ENCODE results near the gene GFOD1.
A peak's percentile ranks its signal among the peaks of the same experiment; 100 is the strongest.
"Not testable (repeated sequence)": the region's sequence is repeated elsewhere in the genome, so short reads cannot be mapped to it uniquely, and the experiment has no call there.

Gene GFOD1

DNA sequence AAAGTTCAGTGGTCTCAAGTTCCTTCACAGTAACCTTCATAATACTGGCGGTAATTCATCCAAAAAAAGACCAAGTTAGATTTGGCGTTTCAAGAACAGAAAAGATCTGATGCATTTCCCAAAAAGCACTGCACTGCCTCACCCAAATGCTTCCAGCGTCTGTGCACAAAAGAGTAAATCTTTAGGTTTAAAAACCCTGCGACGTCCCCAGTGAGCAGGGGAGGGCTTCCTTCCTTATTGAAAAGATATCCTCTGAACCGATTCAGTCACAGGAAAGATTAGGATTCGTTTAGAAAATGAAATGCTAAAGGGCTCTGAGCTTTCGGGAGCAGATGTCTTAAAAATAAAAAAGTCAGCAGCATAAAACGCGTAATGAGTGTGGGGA is 159.7 kb downstream of the GFOD1 start:
- Histone ChIP-seq H3K36me3 (ENCODE audit: control insufficient read depth, insufficient read depth, low read length) (peaks cover 26% of the 10 kb centered on the region), H3K27me3 (ENCODE audit: control insufficient read depth, insufficient read depth, low read length, poor library complexity, severe bottlenecking) (no peaks in the 10 kb centered on the region), H3K9me3 (ENCODE audit: control insufficient read depth, low read length) (no peaks in the 10 kb centered on the region), H3K27ac (ENCODE audit: insufficient read depth, low read depth, low read length, poor library complexity, severe bottlenecking) (peak overlapping the region; percentile 94), H3K4me1 (ENCODE audit: control insufficient read depth, insufficient read depth, low read length) (peaks cover 5% of the 10 kb centered on the region), H3K4me3 (ENCODE audit: insufficient read depth, low read depth, low read length) (peak overlapping the region; percentile 86)
- 5% methylated on average over 10 of the region's 10 CpGs for WGBS, 2 experiments

DNA sequence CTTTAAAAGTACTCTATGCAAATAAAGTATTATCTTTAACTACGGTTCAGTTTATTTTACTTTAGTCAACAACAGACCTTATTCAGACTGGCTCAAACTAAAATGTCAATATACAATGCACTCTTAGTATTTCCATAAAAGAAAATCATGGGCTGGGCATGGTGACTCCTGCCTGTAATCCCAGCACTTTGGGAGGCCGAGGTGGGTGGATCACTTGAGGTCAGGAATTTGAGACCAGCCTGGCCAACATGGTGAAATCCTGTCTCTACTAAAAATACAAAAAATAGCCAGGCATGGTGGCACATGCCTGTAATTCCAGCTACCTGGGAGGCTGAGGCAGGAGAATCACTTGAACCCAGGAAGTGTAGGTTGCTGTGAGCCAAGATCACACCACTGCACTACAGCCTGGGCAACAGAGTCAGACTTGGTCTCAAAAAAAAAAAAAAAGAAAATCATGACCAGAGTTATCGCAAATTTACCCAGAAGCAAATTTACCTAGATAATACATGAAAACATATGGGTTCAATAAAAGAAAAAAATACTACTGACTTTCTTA is 161.3 kb downstream of the GFOD1 start:
- WGBS, 2 experiments: 86 to 95% methylated on average over 2 to 3 of the region's 3 CpGs
- H3K36me3 ChIP-seq (ENCODE audit: control insufficient read depth, insufficient read depth, low read length): peaks cover 40% of the 10 kb centered on the region

DNA sequence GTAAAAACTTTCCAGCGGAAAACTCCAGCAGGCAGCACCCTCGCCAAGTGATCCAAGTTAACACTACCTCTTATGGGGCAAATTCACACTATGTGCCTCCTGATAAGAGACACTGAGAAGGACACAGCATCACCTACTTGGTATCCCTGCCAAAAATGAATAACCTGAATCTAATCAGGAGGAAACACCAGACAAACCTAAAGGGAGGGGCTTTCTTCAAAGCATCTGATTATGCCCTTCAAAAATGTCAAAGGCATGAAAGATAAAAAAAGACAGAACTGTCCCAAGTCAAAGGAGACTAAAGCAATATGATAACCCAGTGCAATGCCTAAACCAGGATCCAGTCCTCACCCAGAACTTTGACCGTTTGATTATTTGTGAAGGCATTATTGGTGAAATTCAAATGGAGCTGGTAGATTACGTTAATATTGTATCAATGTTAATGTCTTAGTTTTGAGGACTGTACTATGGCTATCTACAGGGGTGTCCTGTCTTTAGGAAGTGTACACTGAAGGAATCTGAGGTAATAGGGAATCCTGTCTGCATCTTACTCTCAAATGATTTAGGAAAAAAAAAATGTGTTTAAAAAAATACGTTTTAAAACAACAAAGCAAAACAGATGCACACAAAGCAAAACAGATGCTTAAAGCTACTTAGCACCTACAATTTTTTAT is 167.4 kb downstream of the GFOD1 start:
- Histone ChIP-seq H3K36me3 (ENCODE audit: control insufficient read depth, insufficient read depth, low read length) (peaks cover 69% of the 10 kb centered on the region), H3K4me1 (ENCODE audit: control insufficient read depth, insufficient read depth, low read length) (no peaks in the 10 kb centered on the region), H3K9me3 (ENCODE audit: control insufficient read depth, low read length) (no peaks in the 10 kb centered on the region), H3K27me3 (ENCODE audit: control insufficient read depth, insufficient read depth, low read length, poor library complexity, severe bottlenecking) (no peaks in the 10 kb centered on the region), H3K4me3 (ENCODE audit: insufficient read depth, low read depth, low read length) (no peak overlapping the region), H3K27ac (ENCODE audit: insufficient read depth, low read depth, low read length, poor library complexity, severe bottlenecking) (no peak overlapping the region)
- WGBS, 2 experiments: 91% methylated on average over 4 of the region's 5 CpGs

More for the DNA sequence above, 161.3 kb downstream of the GFOD1 start:
- H3K4me3 ChIP-seq (ENCODE audit: insufficient read depth, low read depth, low read length); H3K27ac ChIP-seq (ENCODE audit: insufficient read depth, low read depth, low read length, poor library complexity, severe bottlenecking); H3K27me3 ChIP-seq (ENCODE audit: control insufficient read depth, insufficient read depth, low read length, poor library complexity, severe bottlenecking); H3K4me1 ChIP-seq (ENCODE audit: control insufficient read depth, insufficient read depth, low read length); H3K9me3 ChIP-seq (ENCODE audit: control insufficient read depth, low read length): not testable (repeated sequence)

DNA sequence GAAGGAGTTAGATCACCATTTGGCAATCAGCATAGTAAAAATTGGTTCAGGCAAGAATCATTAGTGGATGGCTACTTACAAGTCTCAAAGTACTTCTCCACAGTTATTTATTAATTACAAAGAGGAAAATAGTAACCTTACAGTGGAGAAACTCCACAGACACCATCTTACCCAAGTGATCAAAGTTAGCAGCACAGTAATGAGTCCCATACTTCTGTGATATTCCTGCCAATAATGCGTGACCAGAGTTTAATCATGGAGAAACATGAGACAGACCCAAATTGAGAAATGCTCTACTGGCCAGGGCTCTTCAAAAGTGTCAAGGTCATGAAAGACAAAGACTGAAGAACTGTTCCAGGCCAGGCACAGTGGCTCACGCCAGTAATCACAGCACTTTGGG is 168.6 kb downstream of the GFOD1 start:
- Histone ChIP-seq H3K4me1 (ENCODE audit: control insufficient read depth, insufficient read depth, low read length) (no peaks in the 10 kb centered on the region), H3K27me3 (ENCODE audit: control insufficient read depth, insufficient read depth, low read length, poor library complexity, severe bottlenecking) (no peaks in the 10 kb centered on the region), H3K36me3 (ENCODE audit: control insufficient read depth, insufficient read depth, low read length) (peaks cover 63% of the 10 kb centered on the region), H3K4me3 (ENCODE audit: insufficient read depth, low read depth, low read length) (no peak overlapping the region), H3K9me3 (ENCODE audit: control insufficient read depth, low read length) (no peaks in the 10 kb centered on the region), H3K27ac (ENCODE audit: insufficient read depth, low read depth, low read length, poor library complexity, severe bottlenecking) (no peak overlapping the region)
- 94 to 97% methylated on average over 2 of the region's 2 CpGs for whole genome bisulfite sequencing, 2 experiments

DNA sequence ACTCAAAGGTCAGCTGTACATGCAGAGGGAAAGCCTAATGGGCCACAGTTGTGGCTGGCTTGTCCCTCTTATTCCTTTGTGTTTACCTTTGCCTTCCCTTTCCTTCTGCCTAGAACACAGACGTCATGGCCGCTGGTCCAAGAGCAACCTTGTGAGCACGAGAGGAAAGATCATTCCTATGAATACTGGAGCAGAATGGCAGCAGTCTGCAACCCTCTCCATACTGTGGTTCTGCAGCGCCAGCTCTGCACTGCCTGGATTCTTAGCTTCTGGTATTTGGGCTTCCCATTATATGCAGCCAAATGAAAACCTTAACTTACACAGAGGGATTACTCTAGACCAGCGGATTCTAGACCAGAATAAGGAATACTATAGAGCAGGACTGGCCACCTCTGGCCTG is 171.5 kb downstream of the GFOD1 start:
- Histone ChIP-seq H3K4me1 (ENCODE audit: control insufficient read depth, insufficient read depth, low read length) (no peaks in the 10 kb centered on the region), H3K27me3 (ENCODE audit: control insufficient read depth, insufficient read depth, low read length, poor library complexity, severe bottlenecking) (no peaks in the 10 kb centered on the region), H3K9me3 (ENCODE audit: control insufficient read depth, low read length) (no peaks in the 10 kb centered on the region), H3K27ac (ENCODE audit: insufficient read depth, low read depth, low read length, poor library complexity, severe bottlenecking) (no peak overlapping the region), H3K4me3 (ENCODE audit: insufficient read depth, low read depth, low read length) (no peak overlapping the region), H3K36me3 (ENCODE audit: control insufficient read depth, insufficient read depth, low read length) (peaks cover 52% of the 10 kb centered on the region)
- WGBS, 2 experiments: 95% methylated on average over 5 of the region's 5 CpGs

DNA sequence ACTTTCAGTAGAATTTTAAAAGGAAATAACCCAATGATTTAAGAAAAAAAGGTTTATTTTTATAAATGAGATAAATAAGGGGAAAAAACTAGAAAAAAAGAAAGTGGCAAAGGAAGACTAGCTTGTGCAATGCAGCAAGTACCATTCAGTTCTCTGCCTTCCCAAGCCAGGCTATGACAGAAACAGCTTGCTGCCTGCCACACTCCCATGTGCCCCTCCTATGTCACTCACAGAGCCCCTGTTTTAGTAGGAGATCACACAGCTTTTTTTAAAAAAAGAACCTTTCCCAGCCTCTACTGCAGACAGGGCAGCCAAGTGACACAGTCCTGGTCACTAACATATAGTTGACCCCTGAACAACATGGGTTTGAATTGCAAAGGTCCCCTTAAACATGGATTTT is 172.6 kb downstream of the GFOD1 start:
- H3K27ac ChIP-seq (ENCODE audit: insufficient read depth, low read depth, low read length, poor library complexity, severe bottlenecking): no peak overlapping the region
- H3K36me3 ChIP-seq (ENCODE audit: control insufficient read depth, insufficient read depth, low read length): peaks cover 46% of the 10 kb centered on the region
- no peaks in the 10 kb centered on the region for H3K27me3 ChIP-seq (ENCODE audit: control insufficient read depth, insufficient read depth, low read length, poor library complexity, severe bottlenecking)
- no peak overlapping the region for H3K4me3 ChIP-seq (ENCODE audit: insufficient read depth, low read depth, low read length)
- H3K9me3 ChIP-seq (ENCODE audit: control insufficient read depth, low read length): no peaks in the 10 kb centered on the region
- no peaks in the 10 kb centered on the region for H3K4me1 ChIP-seq (ENCODE audit: control insufficient read depth, insufficient read depth, low read length)

DNA sequence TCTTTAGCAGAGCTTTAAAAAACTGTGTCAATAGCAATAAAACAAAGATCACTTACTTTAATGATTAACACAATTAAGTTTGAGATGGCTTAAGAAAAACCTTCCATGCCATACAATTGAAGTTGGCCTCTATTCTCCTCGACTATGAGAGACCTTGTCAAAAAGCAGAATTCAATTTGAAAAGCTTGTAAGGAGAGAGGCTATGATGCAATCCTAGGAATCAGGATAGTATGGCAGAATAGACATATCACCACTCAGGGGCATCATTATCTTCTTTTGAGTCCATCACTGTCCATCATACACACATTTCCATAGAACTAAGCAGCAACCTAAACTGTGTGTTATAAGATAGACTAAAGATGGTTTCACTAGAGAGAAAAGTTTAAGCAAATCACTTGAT is 176.2 kb downstream of the GFOD1 start:
- H3K9me3 ChIP-seq (ENCODE audit: control insufficient read depth, low read length): no peaks in the 10 kb centered on the region
- H3K27me3 ChIP-seq (ENCODE audit: control insufficient read depth, insufficient read depth, low read length, poor library complexity, severe bottlenecking): no peaks in the 10 kb centered on the region
- 43 to 52% methylated on average over 1 of the region's 1 CpG for WGBS, 2 experiments
- H3K27ac ChIP-seq (ENCODE audit: insufficient read depth, low read depth, low read length, poor library complexity, severe bottlenecking): no peak overlapping the region
- H3K4me1 ChIP-seq (ENCODE audit: control insufficient read depth, insufficient read depth, low read length): no peaks in the 10 kb centered on the region
- H3K4me3 ChIP-seq (ENCODE audit: insufficient read depth, low read depth, low read length): no peak overlapping the region
- H3K36me3 ChIP-seq (ENCODE audit: control insufficient read depth, insufficient read depth, low read length): peaks cover 43% of the 10 kb centered on the region

DNA sequence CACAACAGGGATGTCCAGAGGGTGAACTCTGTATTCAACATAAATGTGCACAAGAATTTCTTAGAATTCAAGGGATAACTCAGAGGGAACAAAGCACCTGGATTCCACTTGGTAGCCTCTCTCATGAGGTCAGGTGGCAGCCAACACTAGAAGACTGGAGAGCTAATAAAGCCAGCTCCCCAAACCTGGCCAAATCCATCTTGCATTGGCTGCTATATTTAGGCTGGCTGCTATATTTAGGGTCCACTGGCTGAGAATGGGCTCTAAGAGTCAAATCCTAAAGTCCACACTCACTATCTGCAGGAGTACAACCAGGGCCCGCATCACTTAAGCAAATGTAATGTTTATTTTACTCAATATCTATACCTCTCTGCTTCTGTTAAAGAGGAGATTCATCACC is 179.1 kb downstream of the GFOD1 start:
- Histone ChIP-seq H3K4me1 (ENCODE audit: control insufficient read depth, insufficient read depth, low read length) (no peaks in the 10 kb centered on the region), H3K4me3 (ENCODE audit: insufficient read depth, low read depth, low read length) (no peak overlapping the region), H3K36me3 (ENCODE audit: control insufficient read depth, insufficient read depth, low read length) (peaks cover 38% of the 10 kb centered on the region), H3K27me3 (ENCODE audit: control insufficient read depth, insufficient read depth, low read length, poor library complexity, severe bottlenecking) (no peaks in the 10 kb centered on the region), H3K27ac (ENCODE audit: insufficient read depth, low read depth, low read length, poor library complexity, severe bottlenecking) (no peak overlapping the region), H3K9me3 (ENCODE audit: control insufficient read depth, low read length) (no peaks in the 10 kb centered on the region)
- WGBS, 2 experiments: 94 to 100% methylated on average over 1 of the region's 1 CpG
